HFFc6 (cell line): ENCODE data around the gene CLEC11A. TPM values are rescaled to one million over a fixed set of nuclear protein-coding genes. Genes with fewer than 3 reads are reported as not detected.

ENCODE experiments used
- DNase-seq: peaks from one replicate; pipeline ENCODE4 v3.0.0-alpha.2; 2018
- H3K27ac Mint-ChIP-seq: 2 replicates; pipeline ENCODE4 v1.8.0; 2020; ENCODE audit warnings: mild to moderate bottlenecking, mixed read lengths
- H3K27me3 Mint-ChIP-seq: 2 replicates; pipeline ENCODE4 v1.8.0; 2021; ENCODE audit warnings: mild to moderate bottlenecking, moderate library complexity, mixed read lengths; ENCODE audit not compliant: insufficient read depth
- H3K36me3 Mint-ChIP-seq: 2 replicates; pipeline ENCODE4 v1.8.0; 2021; ENCODE audit warnings: low read depth, mixed read lengths
- H3K4me1 Mint-ChIP-seq: 2 replicates; pipeline ENCODE4 v1.8.0; 2020; ENCODE audit warnings: low read depth, mixed read lengths
- H3K4me3 Mint-ChIP-seq: 2 replicates; pipeline ENCODE4 v1.8.0; 2020; ENCODE audit warnings: mild to moderate bottlenecking, moderate library complexity, mixed read lengths
- H3K9me3 Mint-ChIP-seq: 2 replicates; pipeline ENCODE4 v1.8.0; 2020; ENCODE audit warnings: mild to moderate bottlenecking, mixed read lengths
- CTCF ChIP-seq: fragments of 200-600 bp; sonication (generic); IDR thresholded peaks from 2 replicates; pipeline ENCODE4 v1.5.0; 2021; ENCODE audit warnings: antibody characterized with exemption, mild to moderate bottlenecking
- total RNA-seq, 6 experiments: library from RNA; stranded (reverse); fragmentation: NEBNext Ultra II Directional; extraction: Animal tissue kit (Norgen Biotek cat#: 25700); gene quantifications; 2 replicates in 1 of 6; 3 replicates in 5 of 6; pipeline ENCODE4 v1.2.3, GENCODE V29; 2021

CLEC11A gene
- total RNA-seq, 6 experiments from 2014 or later, result 140 to 182 (median 164) TPM

- Mint-ChIP-seq H3K9me3 (no peaks in the 10 kb centered on the region), H3K36me3 (no peaks in the 10 kb centered on the region), H3K27ac (peak overlapping the region; percentile 66), H3K4me3 (peak overlapping the region; percentile 31; the same call in 1 of the 2 replicates), H3K4me1 (peaks cover 17% of the 10 kb centered on the region), H3K27me3 (peaks cover 14% of the 10 kb centered on the region)
- DNase-seq, result no peak
- no peak for TF ChIP-seq CTCF
Observed at GRCh38 chr19:50702871-50703829, 20.0 kb upstream of the CLEC11A start.

- peaks cover 11% of the 10 kb centered on the region for H3K27me3 Mint-ChIP-seq
- no peaks in the 10 kb centered on the region for H3K9me3 Mint-ChIP-seq
- peak; percentile 46; the same call in 1 of the 2 replicates for TF ChIP-seq CTCF
- H3K27ac Mint-ChIP-seq, result peak overlapping the region; percentile 20; the same call in 1 of the 2 replicates
- no peak overlapping the region for H3K4me3 Mint-ChIP-seq
- H3K4me1 Mint-ChIP-seq, result peaks cover 17% of the 10 kb centered on the region
- no peak for DNase-seq
- H3K36me3 Mint-ChIP-seq, result no peaks in the 10 kb centered on the region
Observed at GRCh38 chr19:50703915-50704796, 19.0 kb upstream of the CLEC11A start.

- peak; percentile 80 for DNase-seq
- Mint-ChIP-seq H3K27me3 (peaks cover 7% of the 10 kb centered on the region), H3K4me3 (no peak overlapping the region), H3K27ac (peak overlapping the region; percentile 29; the same call in 1 of the 2 replicates), H3K4me1 (peaks cover 17% of the 10 kb centered on the region), H3K36me3 (no peaks in the 10 kb centered on the region), H3K9me3 (no peaks in the 10 kb centered on the region)
- peak; percentile 87 for TF ChIP-seq CTCF
Observed at GRCh38 chr19:50705422-50706019, 17.6 kb upstream of the CLEC11A start.

GRCh38 chr19:50706387-50706786 is 16.8 kb upstream of the CLEC11A start:
- no peak overlapping the region for H3K27ac Mint-ChIP-seq
- TF ChIP-seq CTCF, result no peak
- H3K4me3 Mint-ChIP-seq, result no peak overlapping the region
- H3K4me1 Mint-ChIP-seq, result peaks cover 17% of the 10 kb centered on the region
- no peak for DNase-seq
- no peaks in the 10 kb centered on the region for H3K36me3 Mint-ChIP-seq
- H3K9me3 Mint-ChIP-seq, result no peaks in the 10 kb centered on the region
- peaks cover 9% of the 10 kb centered on the region for H3K27me3 Mint-ChIP-seq

GRCh38 chr19:50708179-50708879 is 14.8 kb upstream of the CLEC11A start:
- Mint-ChIP-seq H3K4me1 (peaks cover 17% of the 10 kb centered on the region), H3K27ac (no peak overlapping the region), H3K4me3 (no peak overlapping the region), H3K27me3 (peaks cover 10% of the 10 kb centered on the region), H3K9me3 (no peaks in the 10 kb centered on the region), H3K36me3 (no peaks in the 10 kb centered on the region)
- DNase-seq, result no peak
- 0 out of 2 replicates have a peak, but pooled peaks have one; percentile 8 for TF ChIP-seq CTCF
